HepG2 (cell line): ENCODE measurements around the gene HADHA. TPM values are rescaled to one million over a fixed set of nuclear protein-coding genes. Genes with fewer than 3 reads are reported as not detected.

Experiments used
- ATAC-seq: fragments of 200-7000 bp; cut with Tn5 transposase; 3 replicates; pipeline ENCODE4 v1.9.1; 2020; ENCODE audit warnings: mild to moderate bottlenecking, moderate library complexity
- BruUV-seq: library from RNA; stranded (reverse); fragments of 400-500 nt; replicated peaks from 2 replicates; lab custom pipeline; 2021; lab: Mats Ljungman, UMichigan
- CTCF ChIA-PET: fragments of 300-600 bp; formaldehyde crosslinking; extraction: SDS; loops from one replicate; lab custom pipeline; 2021; ENCODE audit warnings: low total read pairs, inconsistent platforms, low intra/inter-chr PET ratio; lab: Yijun Ruan, JAX
- POLR2A ChIA-PET: fragments of 350-600 bp; sonication (Branson Sonifier 250); formaldehyde crosslinking; loops from one replicate; lab custom pipeline; 2020; ENCODE audit warnings: antibody characterized with exemption, inconsistent platforms; lab: Yijun Ruan, JAX
- DNase-seq: peaks from one replicate; pipeline ENCODE4 v3.0.0-alpha.2; 2015; ENCODE audit warnings: low spot score
- FAIRE-seq: peaks from 3 replicates; lab custom pipeline; 2011; peaks lifted over from hg19 to GRCh38; lab: Jason Lieb, UNC
- H2AFZ ChIP-seq: one replicate; pipeline ENCODE4 v1.6.1; 2011; ENCODE audit warnings: low read length, inconsistent platforms
- H3K27ac ChIP-seq: fragments of 300-600 bp; 3 replicates; pipeline ENCODE4 v1.8.0; 2011; ENCODE audit warnings: mixed run types, mild to moderate bottlenecking, mixed read lengths, low read length, inconsistent platforms; ENCODE audit not compliant: insufficient read depth; ENCODE audit errors: extremely low read length
- H3K27me3 ChIP-seq, 2 experiments: fragments of 200-600 bp in 1 of 2; 2 replicates in 1 of 2; 3 replicates in 1 of 2; pipeline versions ENCODE4 v1.6.0 to v1.8.0; 2011; ENCODE audit warnings: low read length in 2 of 2, mild to moderate bottlenecking in 2 of 2, moderate library complexity in 2 of 2, inconsistent platforms in 1 of 2; ENCODE audit not compliant: insufficient read depth in 2 of 2, control insufficient read depth in 1 of 2
- H3K36me3 ChIP-seq, 2 experiments: fragments of 200-600 bp in 1 of 2; replicated peaks in 1 of 2; 2 replicates in 1 of 2; 3 replicates in 1 of 2; pipeline versions ENCODE4 v1.5.1 to v1.8.0; 2011; ENCODE audit warnings: low read length in 2 of 2, inconsistent platforms in 1 of 2; ENCODE audit not compliant: insufficient read depth in 2 of 2, control insufficient read depth in 1 of 2
- H3K4me1 ChIP-seq: 2 replicates; pipeline ENCODE4 v1.5.1; 2012; ENCODE audit warnings: low read length, inconsistent platforms; ENCODE audit not compliant: insufficient read depth
- H3K4me2 ChIP-seq: 2 replicates; pipeline ENCODE4 v1.6.0; 2011; ENCODE audit warnings: low read depth, low read length, inconsistent platforms
- H3K4me3 ChIP-seq, 3 experiments: fragments of 200-600 bp in 1 of 3; sonication (generic), shearing (Covaris generic) in 1 of 3; replicated peaks in 1 of 3; 2 replicates each; pipeline ENCODE4 v1.5.1; 2011 to 2016; ENCODE audit warnings: low read length in 3 of 3, inconsistent platforms in 2 of 3, low read depth in 2 of 3, mild to moderate bottlenecking in 2 of 3, control low read depth in 1 of 3, mixed read lengths in 1 of 3; ENCODE audit not compliant: insufficient read depth in 1 of 3
- H3K79me2 ChIP-seq: one replicate; pipeline ENCODE4 v1.6.1; 2011; ENCODE audit warnings: low read length, inconsistent platforms; ENCODE audit not compliant: insufficient read depth
- H3K9ac ChIP-seq: 2 replicates; pipeline ENCODE4 v1.6.0; 2011; ENCODE audit warnings: mild to moderate bottlenecking, low read depth, low read length, inconsistent platforms; ENCODE audit not compliant: insufficient read depth
- H3K9me3 ChIP-seq: 2 replicates; pipeline ENCODE4 v1.5.1; 2012; ENCODE audit warnings: mild to moderate bottlenecking, low read length
- H4K20me1 ChIP-seq: 2 replicates; pipeline ENCODE4 v1.6.0; 2011; ENCODE audit warnings: inconsistent platforms, mild to moderate bottlenecking, low read length, moderate library complexity; ENCODE audit not compliant: insufficient read depth
- ISL2 ChIP-seq: sonication (generic); formaldehyde crosslinking; IDR thresholded peaks from 2 replicates; pipeline ENCODE4 v1.5.0; 2020; ENCODE audit warnings: missing genetic modification reagents
- MIER3 ChIP-seq: IDR thresholded peaks from 2 replicates; pipeline ENCODE4 v1.6.1; 2016; ENCODE audit warnings: missing compliant biosample characterization, borderline replicate concordance
- MYNN ChIP-seq: sonication (generic); formaldehyde crosslinking; IDR thresholded peaks from 2 replicates; pipeline ENCODE4 v1.4.0; 2020; ENCODE audit warnings: mild to moderate bottlenecking, low read depth, missing genetic modification reagents
- ZBTB38 ChIP-seq: sonication (generic); formaldehyde crosslinking; IDR thresholded peaks from 2 replicates; pipeline ENCODE4 v1.5.1; 2020; ENCODE audit warnings: mild to moderate bottlenecking, missing genetic modification reagents
- ZNF782 ChIP-seq: sonication (generic); formaldehyde crosslinking; IDR thresholded peaks from 2 replicates; pipeline ENCODE4 v1.4.0; 2020; ENCODE audit warnings: missing genetic modification reagents, mild to moderate bottlenecking, borderline replicate concordance
- WGBS: methylation state at CpG from one replicate; pipeline ENCODE4 v1.1.6; 2017; ENCODE audit warnings: low lambda C conversion rate; 5-methylcytosine and 5-hydroxymethylcytosine counted together
- in situ Hi-C: cut with HindIII; loops from 2 replicates; pipeline ENCODE4 v1.10.0; 2017; ENCODE audit warnings: low pct_unique_long_range_greater_than_20kb; ENCODE audit not compliant: extremely low pct_ligation_motif_present
- intact Hi-C: fragments of 100-400 bp; cut with micrococcal nuclease; formaldehyde crosslinking; loops from one replicate; pipeline ENCODE4 v1.10.0; 2022; ENCODE audit not compliant: unreplicated experiment
- polyA plus RNA-seq, 8 experiments: library from polyadenylated mRNA; depleted of rRNA in 3 of 8; stranded (reverse) in 7 of 8; unstranded in 1 of 8; fragments of >200 nt; fragmentation: Illumina TruSeq in 4 of 8; extraction: Trizol in 4 of 8; gene quantifications; 2 replicates each; pipeline versions ENCODE4 v1.2.1 to v1.2.3, GENCODE V29; 2011 to 2016; ENCODE audit warnings: low read depth in 4 of 8, missing spikeins in 1 of 8, mixed read lengths in 1 of 8; ENCODE audit not compliant: insufficient read depth in 1 of 8
- total RNA-seq, 5 experiments: library from RNA; depleted of rRNA; stranded (reverse); fragments of >200 nt; fragmentation: Illumina TruSeq; extraction: Trizol; gene quantifications; 2 replicates each; pipeline ENCODE4 v1.2.3, GENCODE V29; 2016; ENCODE audit warnings: low read depth in 1 of 5
- TF ChIP-seq, protein P1 (sequence below): sonication (generic); formaldehyde crosslinking; conservative IDR thresholded peaks from 2 replicates; pipeline ENCODE4 v1.8.1; 2023; ENCODE audit warnings: missing genetic modification reagents
- TF ChIP-seq, protein P2 (sequence below): sonication (generic); formaldehyde crosslinking; IDR thresholded peaks from 2 replicates; pipeline ENCODE4 v1.9.0; 2022; ENCODE audit warnings: low read depth, missing genetic modification reagents
- TF ChIP-seq, protein P3 (sequence below): sonication (generic); formaldehyde crosslinking; IDR thresholded peaks from 2 replicates; pipeline ENCODE4 v1.4.0; 2020; ENCODE audit warnings: mild to moderate bottlenecking, missing genetic modification reagents, borderline replicate concordance

Gene HADHA
- total and polyA plus RNA-seq, 2 of the 13 experiments (the other 11 are each of a cell fraction or from before 2014, with no cell fraction given) = 102 to 270 TPM

DNA sequence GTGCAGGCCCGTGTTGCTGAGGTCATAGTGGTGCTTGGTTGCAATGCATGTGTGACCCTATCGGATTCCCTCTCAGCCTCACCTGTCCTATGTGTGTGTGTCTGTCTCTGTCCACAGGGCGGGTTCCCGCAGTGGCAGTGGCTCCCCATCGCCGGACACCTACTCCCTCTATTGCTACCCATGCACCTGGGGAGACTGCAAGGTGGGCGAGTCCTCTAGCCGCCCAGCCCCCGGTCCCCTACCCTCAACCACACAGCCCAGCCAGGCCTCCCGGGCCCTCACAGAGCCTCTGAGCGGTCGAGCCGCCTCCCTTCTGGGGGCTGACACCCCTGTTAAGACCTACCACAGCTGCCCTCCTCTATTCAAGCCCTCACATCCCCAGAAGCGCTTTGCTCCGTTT is 57.3 kb downstream of the HADHA start:
- H3K9ac ChIP-seq = no peak overlapping the region
- peak; percentile 2 for ATAC-seq
- BruUV-seq = no TSS peak
- H4K20me1 ChIP-seq = no peaks in the 10 kb centered on the region
- 79% methylated on average over 13 of the region's 15 CpGs for WGBS
- DNase-seq = no peak
- no peak overlapping the region for H3K27ac ChIP-seq
- peaks cover 8% of the 10 kb centered on the region for H3K4me1 ChIP-seq
- intact Hi-C loops (no loop called here), in situ Hi-C loops (no loop called here)
- ChIA-PET POLR2A (no interaction called here), CTCF (no interaction called here)
- FAIRE-seq = no peak
- H3K36me3 ChIP-seq = peaks cover 4 to 17% of the 10 kb centered on the region in 2 experiments
- H3K9me3 ChIP-seq = no peaks in the 10 kb centered on the region
- TF ChIP-seq ZNF782 (CRISPR knock-in tag) = no peak
- TF ChIP-seq, protein P1, sequence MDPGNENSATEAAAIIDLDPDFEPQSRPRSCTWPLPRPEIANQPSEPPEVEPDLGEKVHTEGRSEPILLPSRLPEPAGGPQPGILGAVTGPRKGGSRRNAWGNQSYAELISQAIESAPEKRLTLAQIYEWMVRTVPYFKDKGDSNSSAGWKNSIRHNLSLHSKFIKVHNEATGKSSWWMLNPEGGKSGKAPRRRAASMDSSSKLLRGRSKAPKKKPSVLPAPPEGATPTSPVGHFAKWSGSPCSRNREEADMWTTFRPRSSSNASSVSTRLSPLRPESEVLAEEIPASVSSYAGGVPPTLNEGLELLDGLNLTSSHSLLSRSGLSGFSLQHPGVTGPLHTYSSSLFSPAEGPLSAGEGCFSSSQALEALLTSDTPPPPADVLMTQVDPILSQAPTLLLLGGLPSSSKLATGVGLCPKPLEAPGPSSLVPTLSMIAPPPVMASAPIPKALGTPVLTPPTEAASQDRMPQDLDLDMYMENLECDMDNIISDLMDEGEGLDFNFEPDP = 0 out of 2 replicates have a peak, but pooled peaks have one; percentile 29
- no peak for TF ChIP-seq MIER3 (CRISPR knock-in tag)
- TF ChIP-seq ISL2 (CRISPR knock-in tag) = no peak
- no peak overlapping the region for H3K4me3 ChIP-seq
- peaks cover 2 to 6% of the 10 kb centered on the region in 2 experiments; a peak in 2 of 5 replicates for H3K27me3 ChIP-seq
- no peak overlapping the region for H2AFZ ChIP-seq
- no peak overlapping the region for H3K4me2 ChIP-seq
- no peaks in the 10 kb centered on the region for H3K79me2 ChIP-seq

DNA sequence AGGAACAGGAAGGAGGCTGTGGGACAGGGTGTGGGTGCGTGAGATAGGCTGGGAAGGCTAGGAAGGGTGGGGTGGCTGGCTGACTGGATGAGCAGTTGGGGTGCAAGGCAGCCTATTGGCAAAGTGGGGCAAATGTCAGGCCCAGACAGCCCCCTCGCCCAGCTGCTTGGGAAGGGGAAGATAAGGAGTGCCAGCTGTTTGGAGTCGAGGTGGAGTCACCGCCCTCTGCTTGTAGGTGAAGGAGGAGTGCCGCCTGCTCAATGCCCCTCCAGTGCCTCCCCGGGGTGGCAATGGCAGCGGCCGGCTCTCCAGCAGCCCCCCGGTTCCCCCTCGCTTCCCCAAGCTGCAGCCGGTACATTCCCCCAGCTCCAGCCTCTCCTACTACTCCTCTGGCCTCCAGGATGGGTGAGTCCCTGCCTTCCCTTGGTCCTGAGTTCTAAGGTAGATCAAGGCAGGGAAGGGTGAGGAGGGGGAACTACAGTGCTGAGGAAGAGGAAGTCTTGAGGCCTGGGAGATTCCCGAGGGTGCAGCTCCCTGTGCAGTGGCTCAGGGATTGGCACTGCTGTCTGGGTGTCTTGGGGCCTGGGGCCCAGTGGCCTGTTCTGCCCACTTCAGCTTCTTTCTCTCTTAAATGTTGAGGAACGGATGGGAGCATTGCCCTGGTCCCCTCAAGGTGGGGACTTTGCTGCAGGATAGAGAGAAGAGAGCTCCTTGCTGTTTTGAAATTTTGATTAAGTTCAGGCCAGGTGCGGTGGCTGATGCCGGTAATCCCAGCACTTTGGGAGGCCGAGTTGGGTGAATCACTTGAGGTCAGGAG is 58.3 kb downstream of the HADHA start:
- in situ Hi-C loops (no loop called here), intact Hi-C loops (no loop called here)
- ATAC-seq (no peak), DNase-seq (no peak), FAIRE-seq (no peak)
- POLR2A ChIA-PET = no interaction called here
- CTCF ChIA-PET = no interaction called here
- peaks cover 9% of the 10 kb centered on the region for H3K4me1 ChIP-seq
- H3K4me2 ChIP-seq = no peak overlapping the region
- H2AFZ ChIP-seq = no peak overlapping the region
- peaks cover 2 to 9% of the 10 kb centered on the region in 2 experiments; a peak in 3 of 5 replicates for H3K36me3 ChIP-seq
- no peak overlapping the region for H3K27ac ChIP-seq
- H3K79me2 ChIP-seq = no peaks in the 10 kb centered on the region
- H3K4me3 ChIP-seq = no peak overlapping the region
- 69% methylated on average over 16 of the region's 16 CpGs for WGBS
- no peaks in the 10 kb centered on the region for H4K20me1 ChIP-seq
- peaks cover 2 to 15% of the 10 kb centered on the region in 2 experiments; a peak in 3 of 5 replicates for H3K27me3 ChIP-seq
- H3K9ac ChIP-seq = no peak overlapping the region
- BruUV-seq = no TSS peak
- H3K9me3 ChIP-seq = no peaks in the 10 kb centered on the region
- TF ChIP-seq, protein P2, sequence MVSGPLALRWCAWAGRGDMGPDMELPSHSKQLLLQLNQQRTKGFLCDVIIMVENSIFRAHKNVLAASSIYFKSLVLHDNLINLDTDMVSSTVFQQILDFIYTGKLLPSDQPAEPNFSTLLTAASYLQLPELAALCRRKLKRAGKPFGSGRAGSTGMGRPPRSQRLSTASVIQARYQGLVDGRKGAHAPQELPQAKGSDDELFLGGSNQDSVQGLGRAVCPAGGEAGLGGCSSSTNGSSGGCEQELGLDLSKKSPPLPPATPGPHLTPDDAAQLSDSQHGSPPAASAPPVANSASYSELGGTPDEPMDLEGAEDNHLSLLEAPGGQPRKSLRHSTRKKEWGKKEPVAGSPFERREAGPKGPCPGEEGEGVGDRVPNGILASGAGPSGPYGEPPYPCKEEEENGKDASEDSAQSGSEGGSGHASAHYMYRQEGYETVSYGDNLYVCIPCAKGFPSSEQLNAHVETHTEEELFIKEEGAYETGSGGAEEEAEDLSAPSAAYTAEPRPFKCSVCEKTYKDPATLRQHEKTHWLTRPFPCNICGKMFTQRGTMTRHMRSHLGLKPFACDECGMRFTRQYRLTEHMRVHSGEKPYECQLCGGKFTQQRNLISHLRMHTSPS (CRISPR knock-in tag) = no peak
- TF ChIP-seq, protein P3, sequence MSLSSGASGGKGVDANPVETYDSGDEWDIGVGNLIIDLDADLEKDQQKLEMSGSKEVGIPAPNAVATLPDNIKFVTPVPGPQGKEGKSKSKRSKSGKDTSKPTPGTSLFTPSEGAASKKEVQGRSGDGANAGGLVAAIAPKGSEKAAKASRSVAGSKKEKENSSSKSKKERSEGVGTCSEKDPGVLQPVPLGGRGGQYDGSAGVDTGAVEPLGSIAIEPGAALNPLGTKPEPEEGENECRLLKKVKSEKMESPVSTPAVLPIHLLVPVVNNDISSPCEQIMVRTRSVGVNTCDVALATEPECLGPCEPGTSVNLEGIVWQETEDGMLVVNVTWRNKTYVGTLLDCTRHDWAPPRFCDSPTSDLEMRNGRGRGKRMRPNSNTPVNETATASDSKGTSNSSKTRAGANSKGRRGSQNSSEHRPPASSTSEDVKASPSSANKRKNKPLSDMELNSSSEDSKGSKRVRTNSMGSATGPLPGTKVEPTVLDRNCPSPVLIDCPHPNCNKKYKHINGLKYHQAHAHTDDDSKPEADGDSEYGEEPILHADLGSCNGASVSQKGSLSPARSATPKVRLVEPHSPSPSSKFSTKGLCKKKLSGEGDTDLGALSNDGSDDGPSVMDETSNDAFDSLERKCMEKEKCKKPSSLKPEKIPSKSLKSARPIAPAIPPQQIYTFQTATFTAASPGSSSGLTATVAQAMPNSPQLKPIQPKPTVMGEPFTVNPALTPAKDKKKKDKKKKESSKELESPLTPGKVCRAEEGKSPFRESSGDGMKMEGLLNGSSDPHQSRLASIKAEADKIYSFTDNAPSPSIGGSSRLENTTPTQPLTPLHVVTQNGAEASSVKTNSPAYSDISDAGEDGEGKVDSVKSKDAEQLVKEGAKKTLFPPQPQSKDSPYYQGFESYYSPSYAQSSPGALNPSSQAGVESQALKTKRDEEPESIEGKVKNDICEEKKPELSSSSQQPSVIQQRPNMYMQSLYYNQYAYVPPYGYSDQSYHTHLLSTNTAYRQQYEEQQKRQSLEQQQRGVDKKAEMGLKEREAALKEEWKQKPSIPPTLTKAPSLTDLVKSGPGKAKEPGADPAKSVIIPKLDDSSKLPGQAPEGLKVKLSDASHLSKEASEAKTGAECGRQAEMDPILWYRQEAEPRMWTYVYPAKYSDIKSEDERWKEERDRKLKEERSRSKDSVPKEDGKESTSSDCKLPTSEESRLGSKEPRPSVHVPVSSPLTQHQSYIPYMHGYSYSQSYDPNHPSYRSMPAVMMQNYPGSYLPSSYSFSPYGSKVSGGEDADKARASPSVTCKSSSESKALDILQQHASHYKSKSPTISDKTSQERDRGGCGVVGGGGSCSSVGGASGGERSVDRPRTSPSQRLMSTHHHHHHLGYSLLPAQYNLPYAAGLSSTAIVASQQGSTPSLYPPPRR (CRISPR knock-in tag) = no peak
- TF ChIP-seq ZBTB38 (no peak), MYNN (CRISPR knock-in tag) (no peak)
